Measurements from ENCODE around the gene INTS7. TPM values are rescaled to one million over a fixed set of nuclear protein-coding genes. Genes with fewer than 3 reads are reported as not detected.

Gene INTS7
- 29.8 and 30.6 TPM in 2 replicates for total RNA-seq
- long read RNA-seq, full-length matches to known transcripts = 111 of 179 reads
- long read RNA-seq, partial matches to known transcripts = 38 of 179 reads
- long read RNA-seq, other reads (novel, unspliced or antisense) = 30 of 179 reads

GRCh38 chr1:212035123-212035834 lies at the start of gene INTS7, which contains the start of gene DTL:
Gene INTS7, minus strand, starts transcription at chr1:212035557. Its CDS starts 120 bp downstream, at chr1:212035437.
Gene DTL, plus strand, starts transcription at chr1:212035748. Its CDS starts 143 bp downstream, at chr1:212035891.
- peak; percentile 97 for TF ChIP-seq CTCF (IDR thresholded peaks at IDR 0.05; ENCODE audit: unreplicated experiment)
- Mint-ChIP-seq H3K36me3 (ENCODE audit: insufficient read depth) (peaks cover 8% of the 10 kb centered on the region), H3K9me3 (ENCODE audit: low read depth) (no peaks in the 10 kb centered on the region), H3K27ac (peak within 1 kb of the TSS; percentile 99), H3K4me1 (ENCODE audit: low read depth) (peaks cover 36% of the 10 kb centered on the region), H3K4me3 (ENCODE audit: low read depth) (peak within 1 kb of the TSS; percentile 99), H3K27me3 (no peaks in the 10 kb centered on the region)
- DNase-seq (ENCODE audit: low spot score, unreplicated experiment) = peak; percentile 98

GRCh38 chr1:212082765-212083406 lies 47.5 kb upstream of the INTS7 start:
- no peaks in the 10 kb centered on the region for H3K27me3 Mint-ChIP-seq

GRCh38 chr1:212078826-212079225 lies 43.5 kb upstream of the INTS7 start:
- TF ChIP-seq CTCF (IDR thresholded peaks at IDR 0.05; ENCODE audit: unreplicated experiment) = no peak
- Mint-ChIP-seq H3K27me3 (no peaks in the 10 kb centered on the region), H3K4me3 (ENCODE audit: low read depth) (no peak overlapping the region), H3K4me1 (ENCODE audit: low read depth) (no peaks in the 10 kb centered on the region), H3K36me3 (ENCODE audit: insufficient read depth) (peaks cover 5% of the 10 kb centered on the region), H3K27ac (no peak overlapping the region), H3K9me3 (ENCODE audit: low read depth) (no peaks in the 10 kb centered on the region)
- no peak for DNase-seq (ENCODE audit: low spot score, unreplicated experiment)

More at GRCh38 chr1:212082765-212083406, 47.5 kb upstream of the INTS7 start:
- Mint-ChIP-seq H3K4me1 (ENCODE audit: low read depth) (peaks cover 3% of the 10 kb centered on the region), H3K27ac (no peak overlapping the region), H3K36me3 (ENCODE audit: insufficient read depth) (peaks cover 9% of the 10 kb centered on the region), H3K9me3 (ENCODE audit: low read depth) (no peaks in the 10 kb centered on the region), H3K4me3 (ENCODE audit: low read depth) (no peak overlapping the region)
- DNase-seq (ENCODE audit: low spot score, unreplicated experiment) = no peak
- no peak for TF ChIP-seq CTCF (IDR thresholded peaks at IDR 0.05; ENCODE audit: unreplicated experiment)

- Mint-ChIP-seq H3K9me3 (ENCODE audit: low read depth) (no peaks in the 10 kb centered on the region), H3K4me3 (ENCODE audit: low read depth) (no peak overlapping the region), H3K27me3 (no peaks in the 10 kb centered on the region), H3K36me3 (ENCODE audit: insufficient read depth) (peaks cover 5% of the 10 kb centered on the region), H3K4me1 (ENCODE audit: low read depth) (no peaks in the 10 kb centered on the region), H3K27ac (no peak overlapping the region)
- no peak for TF ChIP-seq CTCF (IDR thresholded peaks at IDR 0.05; ENCODE audit: unreplicated experiment)
- no peak for DNase-seq (ENCODE audit: low spot score, unreplicated experiment)
Measured at GRCh38 chr1:212077028-212077427, 41.7 kb upstream of the INTS7 start.

- Mint-ChIP-seq H3K4me3 (ENCODE audit: low read depth) (no peak overlapping the region), H3K9me3 (ENCODE audit: low read depth) (no peaks in the 10 kb centered on the region), H3K27me3 (no peaks in the 10 kb centered on the region), H3K36me3 (ENCODE audit: insufficient read depth) (peaks cover 2% of the 10 kb centered on the region), H3K27ac (no peak overlapping the region), H3K4me1 (ENCODE audit: low read depth) (no peaks in the 10 kb centered on the region)
- no peak for TF ChIP-seq CTCF (IDR thresholded peaks at IDR 0.05; ENCODE audit: unreplicated experiment)
- DNase-seq (ENCODE audit: low spot score, unreplicated experiment) = no peak
Measured at GRCh38 chr1:212074856-212075255, 39.5 kb upstream of the INTS7 start.
